HL-60 (cell line): Measurements from ENCODE around the gene SETD1B.

Experiments used
- POLR2AphosphoS5 ChIP-seq: IDR thresholded peaks from 2 replicates; pipeline ENCODE4 v1.6.1; 2012; ENCODE audit warnings: low read depth
- TF ChIP-seq, protein P1 (sequence below): IDR thresholded peaks from one replicate; pipeline ENCODE4 v1.5.1; 2011; ENCODE audit warnings: low read length, control low read depth, inconsistent platforms; ENCODE audit not compliant: insufficient read depth
- TF ChIP-seq, protein P2 (sequence below): IDR thresholded peaks from 2 replicates; pipeline ENCODE4 v1.6.1; 2012; ENCODE audit warnings: low read depth; ENCODE audit not compliant: insufficient replicate concordance

- no peak for TF ChIP-seq POLR2AphosphoS5
- TF ChIP-seq, protein P1, sequence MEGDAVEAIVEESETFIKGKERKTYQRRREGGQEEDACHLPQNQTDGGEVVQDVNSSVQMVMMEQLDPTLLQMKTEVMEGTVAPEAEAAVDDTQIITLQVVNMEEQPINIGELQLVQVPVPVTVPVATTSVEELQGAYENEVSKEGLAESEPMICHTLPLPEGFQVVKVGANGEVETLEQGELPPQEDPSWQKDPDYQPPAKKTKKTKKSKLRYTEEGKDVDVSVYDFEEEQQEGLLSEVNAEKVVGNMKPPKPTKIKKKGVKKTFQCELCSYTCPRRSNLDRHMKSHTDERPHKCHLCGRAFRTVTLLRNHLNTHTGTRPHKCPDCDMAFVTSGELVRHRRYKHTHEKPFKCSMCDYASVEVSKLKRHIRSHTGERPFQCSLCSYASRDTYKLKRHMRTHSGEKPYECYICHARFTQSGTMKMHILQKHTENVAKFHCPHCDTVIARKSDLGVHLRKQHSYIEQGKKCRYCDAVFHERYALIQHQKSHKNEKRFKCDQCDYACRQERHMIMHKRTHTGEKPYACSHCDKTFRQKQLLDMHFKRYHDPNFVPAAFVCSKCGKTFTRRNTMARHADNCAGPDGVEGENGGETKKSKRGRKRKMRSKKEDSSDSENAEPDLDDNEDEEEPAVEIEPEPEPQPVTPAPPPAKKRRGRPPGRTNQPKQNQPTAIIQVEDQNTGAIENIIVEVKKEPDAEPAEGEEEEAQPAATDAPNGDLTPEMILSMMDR, result no peak
- TF ChIP-seq, protein P2, sequence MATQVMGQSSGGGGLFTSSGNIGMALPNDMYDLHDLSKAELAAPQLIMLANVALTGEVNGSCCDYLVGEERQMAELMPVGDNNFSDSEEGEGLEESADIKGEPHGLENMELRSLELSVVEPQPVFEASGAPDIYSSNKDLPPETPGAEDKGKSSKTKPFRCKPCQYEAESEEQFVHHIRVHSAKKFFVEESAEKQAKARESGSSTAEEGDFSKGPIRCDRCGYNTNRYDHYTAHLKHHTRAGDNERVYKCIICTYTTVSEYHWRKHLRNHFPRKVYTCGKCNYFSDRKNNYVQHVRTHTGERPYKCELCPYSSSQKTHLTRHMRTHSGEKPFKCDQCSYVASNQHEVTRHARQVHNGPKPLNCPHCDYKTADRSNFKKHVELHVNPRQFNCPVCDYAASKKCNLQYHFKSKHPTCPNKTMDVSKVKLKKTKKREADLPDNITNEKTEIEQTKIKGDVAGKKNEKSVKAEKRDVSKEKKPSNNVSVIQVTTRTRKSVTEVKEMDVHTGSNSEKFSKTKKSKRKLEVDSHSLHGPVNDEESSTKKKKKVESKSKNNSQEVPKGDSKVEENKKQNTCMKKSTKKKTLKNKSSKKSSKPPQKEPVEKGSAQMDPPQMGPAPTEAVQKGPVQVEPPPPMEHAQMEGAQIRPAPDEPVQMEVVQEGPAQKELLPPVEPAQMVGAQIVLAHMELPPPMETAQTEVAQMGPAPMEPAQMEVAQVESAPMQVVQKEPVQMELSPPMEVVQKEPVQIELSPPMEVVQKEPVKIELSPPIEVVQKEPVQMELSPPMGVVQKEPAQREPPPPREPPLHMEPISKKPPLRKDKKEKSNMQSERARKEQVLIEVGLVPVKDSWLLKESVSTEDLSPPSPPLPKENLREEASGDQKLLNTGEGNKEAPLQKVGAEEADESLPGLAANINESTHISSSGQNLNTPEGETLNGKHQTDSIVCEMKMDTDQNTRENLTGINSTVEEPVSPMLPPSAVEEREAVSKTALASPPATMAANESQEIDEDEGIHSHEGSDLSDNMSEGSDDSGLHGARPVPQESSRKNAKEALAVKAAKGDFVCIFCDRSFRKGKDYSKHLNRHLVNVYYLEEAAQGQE, result no peak
These were observed 18.7 kb downstream of the SETD1B start for GRCh38 chr12:121822393-121823100.
